Endothelial cell of umbilical vein (primary cell): ENCODE data around the gene LGR6. TPM values are rescaled to one million over a fixed set of nuclear protein-coding genes. Genes with fewer than 3 reads are reported as not detected.

ENCODE experiments used
- BruUV-seq: library from RNA; stranded (reverse); fragments of 400-500 nt; replicated peaks from 2 replicates; lab custom pipeline; 2021; lab: Mats Ljungman, UMichigan
- CTCF ChIA-PET: fragments of 300-600, 350-600 bp; sonication (Branson Sonifier 250); formaldehyde crosslinking; loops from one replicate; lab custom pipeline; 2021; ENCODE audit warnings: antibody characterized with exemption, inconsistent platforms; lab: Charles Lee
- POLR2A ChIA-PET: fragments of 300-600, 350-600 bp; sonication (Branson Sonifier 250); formaldehyde crosslinking; loops from one replicate; lab custom pipeline; 2021; ENCODE audit warnings: antibody characterized with exemption, inconsistent platforms; lab: Charles Lee
- DNase-seq: peaks from one replicate; pipeline ENCODE4 v3.0.0-alpha.2; 2011; ENCODE audit warnings: low read depth, low spot score
- FAIRE-seq: peaks from 2 replicates; lab custom pipeline; 2011; peaks lifted over from hg19 to GRCh38; lab: Jason Lieb, UNC
- H2AFZ ChIP-seq: 2 replicates; pipeline ENCODE4 v1.6.0; 2012; ENCODE audit warnings: low read depth, low read length, control low read depth, inconsistent platforms
- H3K27ac ChIP-seq: 2 replicates; pipeline ENCODE4 v1.5.1; 2011; ENCODE audit warnings: low read depth, mild to moderate bottlenecking, control low read depth, low read length, moderate library complexity; ENCODE audit not compliant: insufficient read depth
- H3K27me3 ChIP-seq, 2 experiments: 2 replicates each; pipeline versions ENCODE4 v1.6.0 to v1.6.1; 2011; ENCODE audit warnings: low read length in 2 of 2, mixed read lengths in 1 of 2; ENCODE audit not compliant: control insufficient read depth in 2 of 2, insufficient read depth in 2 of 2
- H3K36me3 ChIP-seq, 2 experiments: 2 replicates in 1 of 2; 3 replicates in 1 of 2; pipeline ENCODE4 v1.5.1; 2011; ENCODE audit warnings: low read length in 2 of 2, mild to moderate bottlenecking in 1 of 2, moderate library complexity in 1 of 2; ENCODE audit not compliant: control insufficient read depth in 2 of 2, insufficient read depth in 2 of 2; ENCODE audit errors: extremely low read depth in 1 of 2
- H3K4me1 ChIP-seq: 3 replicates; pipeline ENCODE4 v1.5.1; 2011; ENCODE audit warnings: mild to moderate bottlenecking, low read length; ENCODE audit not compliant: control insufficient read depth, insufficient read depth; ENCODE audit errors: extremely low read depth
- H3K4me2 ChIP-seq: 2 replicates; pipeline ENCODE4 v1.6.1; 2011; ENCODE audit warnings: low read length, control low read depth, mixed read lengths; ENCODE audit not compliant: insufficient read depth
- H3K4me3 ChIP-seq, 3 experiments: fragments of 200-600 bp in 1 of 3; sonication (generic), shearing (Covaris generic) in 1 of 3; replicated peaks in 1 of 3; 2 replicates each; pipeline ENCODE4 v1.5.1; 2011 to 2016; ENCODE audit warnings: control low read depth in 3 of 3, low read length in 3 of 3, mild to moderate bottlenecking in 2 of 3, inconsistent platforms in 1 of 3, low read depth in 1 of 3, moderate library complexity in 1 of 3; ENCODE audit not compliant: insufficient read depth in 1 of 3
- H3K79me2 ChIP-seq: 2 replicates; pipeline ENCODE4 v1.6.0; 2012; ENCODE audit warnings: low read length, inconsistent platforms; ENCODE audit not compliant: control insufficient read depth, insufficient read depth
- H3K9ac ChIP-seq: replicated peaks from 2 replicates; pipeline ENCODE3; 2011; ENCODE audit warnings: low read length, control low read depth; ENCODE audit not compliant: insufficient read depth; ENCODE audit errors: extremely low read depth
- H3K9me1 ChIP-seq: replicated peaks from 3 replicates; pipeline ENCODE4 v1.6.0; 2011; ENCODE audit warnings: mild to moderate bottlenecking, low read length; ENCODE audit not compliant: control insufficient read depth, insufficient read depth; ENCODE audit errors: extremely low read depth
- H3K9me3 ChIP-seq: replicated peaks from 2 replicates; pipeline ENCODE4 v1.5.1; 2012; ENCODE audit warnings: low read length, inconsistent platforms; ENCODE audit not compliant: control insufficient read depth, insufficient read depth
- H4K20me1 ChIP-seq: replicated peaks from 2 replicates; pipeline ENCODE3; 2011; ENCODE audit warnings: mild to moderate bottlenecking, low read length; ENCODE audit not compliant: control insufficient read depth, insufficient read depth; ENCODE audit errors: extremely low read depth
- EZH2 ChIP-seq: IDR thresholded peaks from 2 replicates; pipeline ENCODE4 v1.6.1; 2012; ENCODE audit warnings: borderline replicate concordance, low read depth, mild to moderate bottlenecking, moderate library complexity, low read length, inconsistent platforms; ENCODE audit not compliant: severe bottlenecking
- FOS ChIP-seq: IDR thresholded peaks from 2 replicates; pipeline ENCODE4 v1.6.1; 2011; ENCODE audit warnings: mild to moderate bottlenecking, low read length, moderate library complexity, borderline replicate concordance; ENCODE audit not compliant: insufficient read depth
- GATA2 ChIP-seq: IDR thresholded peaks from 2 replicates; pipeline ENCODE4 v1.7.0; 2011; ENCODE audit warnings: low read depth, mild to moderate bottlenecking, moderate library complexity, mixed read lengths, low read length; ENCODE audit not compliant: insufficient read length, insufficient read depth
- JUN ChIP-seq: IDR thresholded peaks from 2 replicates; pipeline ENCODE4 v1.6.1; 2011; ENCODE audit warnings: borderline replicate concordance, low read depth; ENCODE audit not compliant: insufficient read length, insufficient read depth
- MYC ChIP-seq: IDR thresholded peaks from one replicate; pipeline ENCODE4 v1.6.1; 2011; ENCODE audit warnings: mild to moderate bottlenecking, low read depth, low read length
- POLR2A ChIP-seq: IDR thresholded peaks from 2 replicates; pipeline ENCODE4 v1.6.1; 2012; ENCODE audit warnings: low read depth, mild to moderate bottlenecking, control low read depth, low read length
- POLR2AphosphoS5 ChIP-seq: IDR thresholded peaks from 2 replicates; pipeline ENCODE4 v1.6.1; 2012; ENCODE audit warnings: low read depth, mild to moderate bottlenecking, control low read depth, low read length, moderate library complexity; ENCODE audit not compliant: insufficient read depth
- dilution Hi-C: fragments of 300-500 bp; cut with MboI; formaldehyde crosslinking; loops from one replicate; pipeline ENCODE4 v1.15.0; 2019; ENCODE audit warnings: low sequenced_read_pairs; ENCODE audit not compliant: extremely low pct_ligation_motif_present
- intact Hi-C: fragments of 100-400 bp; cut with micrococcal nuclease; formaldehyde crosslinking; loops from one replicate; pipeline ENCODE4 v1.10.0; 2022
- polyA plus RNA-seq, 4 experiments: library from polyadenylated mRNA; depleted of rRNA in 3 of 4; stranded (reverse) in 3 of 4; unstranded in 1 of 4; fragments of >200 nt; gene quantifications; 2 replicates each; pipeline versions ENCODE4 v1.2.1 to v1.2.3, GENCODE V29; 2011 to 2012; ENCODE audit warnings: missing spikeins in 1 of 4
- total RNA-seq: library from RNA; stranded (reverse); gene quantifications from 2 replicates; pipeline ENCODE4 v1.2.3, GENCODE V29; 2021
- TF ChIP-seq, protein P1 (sequence below), 2 donors: IDR thresholded peaks; 1 replicate in 1 of 2; 2 replicates in 1 of 2; pipeline ENCODE4 v1.5.1; 2011; ENCODE audit warnings: low read length in 2 of 2, mild to moderate bottlenecking in 2 of 2, moderate library complexity in 2 of 2, control low read depth in 1 of 2, inconsistent platforms in 1 of 2, low read depth in 1 of 2; ENCODE audit not compliant: insufficient read depth in 1 of 2; ENCODE audit errors: extremely low read depth in 1 of 2
- TF ChIP-seq, protein P2 (sequence below): IDR thresholded peaks from 2 replicates; pipeline ENCODE4 v1.6.1; 2011; ENCODE audit not compliant: insufficient read depth, insufficient read length

LGR6 gene
- total and polyA plus RNA-seq, 2 donors (not counting 3 experiments of a cell fraction or from before 2014, with no cell fraction given) = not detected

DNA sequence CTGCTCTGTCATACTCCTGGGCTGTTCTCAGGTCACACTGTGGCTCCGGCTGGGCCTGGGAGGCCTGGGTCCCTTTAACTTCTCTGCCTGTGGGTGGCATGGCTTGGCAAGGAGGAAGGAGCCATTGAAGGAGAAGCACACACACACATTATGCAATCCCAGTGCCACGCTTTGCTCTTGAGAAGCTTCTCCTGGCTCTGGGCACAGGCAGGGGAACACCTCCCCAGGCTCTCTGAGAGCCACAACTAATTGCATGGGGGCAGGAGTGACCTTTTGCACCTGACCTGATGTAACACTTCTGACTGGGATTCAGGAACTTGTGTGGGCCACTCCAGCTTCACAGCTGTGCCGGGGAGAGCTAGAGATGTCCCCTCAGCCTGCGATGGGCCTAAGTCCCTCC is 23.1 kb downstream of the LGR6 start:
- no peak overlapping the region for H3K4me3 ChIP-seq
- no peak overlapping the region for H3K4me2 ChIP-seq
- peaks cover 2% of the 10 kb centered on the region for H3K4me1 ChIP-seq
- intact Hi-C loops = no loop called here
- CTCF ChIA-PET = no interaction called here
- no peak overlapping the region for H2AFZ ChIP-seq
- TF ChIP-seq, protein P1, sequence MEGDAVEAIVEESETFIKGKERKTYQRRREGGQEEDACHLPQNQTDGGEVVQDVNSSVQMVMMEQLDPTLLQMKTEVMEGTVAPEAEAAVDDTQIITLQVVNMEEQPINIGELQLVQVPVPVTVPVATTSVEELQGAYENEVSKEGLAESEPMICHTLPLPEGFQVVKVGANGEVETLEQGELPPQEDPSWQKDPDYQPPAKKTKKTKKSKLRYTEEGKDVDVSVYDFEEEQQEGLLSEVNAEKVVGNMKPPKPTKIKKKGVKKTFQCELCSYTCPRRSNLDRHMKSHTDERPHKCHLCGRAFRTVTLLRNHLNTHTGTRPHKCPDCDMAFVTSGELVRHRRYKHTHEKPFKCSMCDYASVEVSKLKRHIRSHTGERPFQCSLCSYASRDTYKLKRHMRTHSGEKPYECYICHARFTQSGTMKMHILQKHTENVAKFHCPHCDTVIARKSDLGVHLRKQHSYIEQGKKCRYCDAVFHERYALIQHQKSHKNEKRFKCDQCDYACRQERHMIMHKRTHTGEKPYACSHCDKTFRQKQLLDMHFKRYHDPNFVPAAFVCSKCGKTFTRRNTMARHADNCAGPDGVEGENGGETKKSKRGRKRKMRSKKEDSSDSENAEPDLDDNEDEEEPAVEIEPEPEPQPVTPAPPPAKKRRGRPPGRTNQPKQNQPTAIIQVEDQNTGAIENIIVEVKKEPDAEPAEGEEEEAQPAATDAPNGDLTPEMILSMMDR (IDR thresholded peaks at IDR 0.05; ENCODE audit: extremely low read depth in 1 of 2, insufficient read depth in 1 of 2, low read depth in 1 of 2, low read length in 2 of 2) = no peak
- no TSS peak for BruUV-seq
- peaks cover 52 to 56% of the 10 kb centered on the region in 2 experiments for H3K27me3 ChIP-seq
- no peaks in the 10 kb centered on the region for H3K36me3 ChIP-seq
- H3K27ac ChIP-seq = no peak overlapping the region
- DNase-seq = no peak
- dilution Hi-C loops = loop anchor here (25.0 kb wide), 1 partner anchor 96 kb away; no protein-coding TSS in a partner anchor
- no peak overlapping the region for H3K9ac ChIP-seq
- no peaks in the 10 kb centered on the region for H4K20me1 ChIP-seq
- H3K79me2 ChIP-seq = no peaks in the 10 kb centered on the region
- POLR2A ChIA-PET = no interaction called here
- no peaks in the 10 kb centered on the region for H3K9me1 ChIP-seq
- FAIRE-seq = no peak
- no peaks in the 10 kb centered on the region for H3K9me3 ChIP-seq

DNA sequence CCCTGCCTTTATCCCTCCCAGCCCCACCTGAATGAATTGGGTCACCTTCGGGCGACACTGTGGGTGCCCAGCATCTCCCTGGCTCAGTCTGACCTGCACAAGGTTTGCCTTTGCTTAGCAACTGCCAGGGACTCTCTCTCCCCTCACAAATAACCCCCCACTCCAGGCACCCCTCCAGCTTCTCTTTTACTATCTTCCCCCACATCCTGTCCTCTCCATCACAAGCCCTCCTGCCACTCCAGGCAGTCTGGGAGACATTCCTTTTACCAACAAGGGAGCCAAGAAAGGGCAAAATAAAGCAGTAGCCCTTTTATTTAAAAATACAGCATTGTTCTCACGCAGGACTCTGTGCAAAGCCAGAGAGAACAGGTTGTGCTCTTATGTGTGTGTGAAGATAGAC is 23.9 kb downstream of the LGR6 start:
- H3K9me1 ChIP-seq = no peaks in the 10 kb centered on the region
- intact Hi-C loops (no loop called here), dilution Hi-C loops (loop anchor here (25.0 kb wide), 1 partner anchor 95 kb away; no protein-coding TSS in a partner anchor)
- peaks cover 2% of the 10 kb centered on the region for H3K4me1 ChIP-seq
- H3K79me2 ChIP-seq = no peaks in the 10 kb centered on the region
- no TSS peak for BruUV-seq
- no peak overlapping the region for H3K4me2 ChIP-seq
- FAIRE-seq (no peak), DNase-seq (no peak)
- POLR2A ChIA-PET = no interaction called here
- H3K9ac ChIP-seq = no peak overlapping the region
- no peak overlapping the region for H2AFZ ChIP-seq
- CTCF ChIA-PET = no interaction called here
- H3K27me3 ChIP-seq = peaks cover 47 to 53% of the 10 kb centered on the region in 2 experiments
- no peak overlapping the region for H3K27ac ChIP-seq
- no peak overlapping the region for H3K4me3 ChIP-seq
- H3K9me3 ChIP-seq = no peaks in the 10 kb centered on the region
- H3K36me3 ChIP-seq = no peaks in the 10 kb centered on the region
- H4K20me1 ChIP-seq = no peaks in the 10 kb centered on the region
- TF ChIP-seq FOS (no peak), JUN (no peak), POLR2AphosphoS5 (no peak), EZH2 (no peak), POLR2A (no peak), GATA2 (no peak), MYC (no peak)
- TF ChIP-seq, protein P1 (IDR thresholded peaks at IDR 0.05; ENCODE audit: extremely low read depth in 1 of 2, insufficient read depth in 1 of 2, low read depth in 1 of 2, low read length in 2 of 2) = no peak
- TF ChIP-seq, protein P2, sequence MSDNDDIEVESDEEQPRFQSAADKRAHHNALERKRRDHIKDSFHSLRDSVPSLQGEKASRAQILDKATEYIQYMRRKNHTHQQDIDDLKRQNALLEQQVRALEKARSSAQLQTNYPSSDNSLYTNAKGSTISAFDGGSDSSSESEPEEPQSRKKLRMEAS = no peak
